HUES64 (cell line): ENCODE data around the gene ZDHHC16.

Experiments
- H3K27ac ChIP-seq: 2 replicates; pipeline ENCODE4 v1.7.0; 2013; ENCODE audit warnings: low read depth, low read length, inconsistent platforms
- H3K27me3 ChIP-seq: 2 replicates; pipeline ENCODE4 v1.6.1; 2013; ENCODE audit warnings: mild to moderate bottlenecking, low read length; ENCODE audit not compliant: insufficient read depth
- H3K36me3 ChIP-seq: 2 replicates; pipeline ENCODE4 v1.6.1; 2013; ENCODE audit warnings: mild to moderate bottlenecking, low read length; ENCODE audit not compliant: insufficient read depth
- H3K4me1 ChIP-seq: 2 replicates; pipeline ENCODE4 v1.6.1; 2013; ENCODE audit warnings: mild to moderate bottlenecking, low read length, moderate library complexity; ENCODE audit not compliant: insufficient read depth
- H3K4me3 ChIP-seq: 2 replicates; pipeline ENCODE4 v1.5.1; 2013; ENCODE audit warnings: mild to moderate bottlenecking, low read length, moderate library complexity
- H3K9ac ChIP-seq: 2 replicates; pipeline ENCODE4 v1.6.1; 2013; ENCODE audit warnings: mild to moderate bottlenecking, low read depth, low read length
- H3K9me3 ChIP-seq: 2 replicates; pipeline ENCODE4 v1.6.1; 2013; ENCODE audit warnings: low read depth, low read length; ENCODE audit not compliant: insufficient read depth
- WGBS: fragments of 150-250, 120-280 bp; methylation state at CpG from one replicate; pipeline ENCODE4 v1.1.7; 2013; ENCODE audit warnings: missing lambda C conversion rate; 5-methylcytosine and 5-hydroxymethylcytosine counted together

The ZDHHC16 gene

DNA sequence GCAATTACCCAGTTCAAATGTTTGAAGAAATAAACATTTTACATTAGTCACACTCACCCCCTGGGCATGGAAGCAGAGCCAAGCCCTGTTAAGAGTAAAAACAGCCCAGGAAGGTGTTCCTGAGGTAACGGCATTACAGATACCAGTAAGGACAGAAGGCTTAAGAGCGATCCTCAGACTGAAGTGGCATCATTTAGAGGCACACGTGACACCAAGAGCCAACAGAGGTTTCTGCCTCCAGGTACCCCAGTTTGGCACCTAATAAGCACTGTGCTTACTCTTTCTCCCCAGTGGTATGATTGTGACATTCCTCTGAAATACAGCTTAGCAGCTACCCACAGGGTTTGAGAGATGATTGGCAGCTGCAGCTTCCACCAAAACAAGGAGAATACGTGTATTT is 35.1 kb downstream of the ZDHHC16 start:
- peaks cover 22% of the 10 kb centered on the region for H3K4me1 ChIP-seq
- 97% methylated on average over 4 of the region's 4 CpGs for WGBS
- H3K36me3 ChIP-seq, result peaks cover 62% of the 10 kb centered on the region
- H3K27ac ChIP-seq, result peak overlapping the region; percentile 85
- no peaks in the 10 kb centered on the region for H3K27me3 ChIP-seq
- H3K9ac ChIP-seq, result peak overlapping the region; percentile 45; the same call in 1 of the 2 replicates
- H3K4me3 ChIP-seq, result no peak overlapping the region
- no peaks in the 10 kb centered on the region for H3K9me3 ChIP-seq

DNA sequence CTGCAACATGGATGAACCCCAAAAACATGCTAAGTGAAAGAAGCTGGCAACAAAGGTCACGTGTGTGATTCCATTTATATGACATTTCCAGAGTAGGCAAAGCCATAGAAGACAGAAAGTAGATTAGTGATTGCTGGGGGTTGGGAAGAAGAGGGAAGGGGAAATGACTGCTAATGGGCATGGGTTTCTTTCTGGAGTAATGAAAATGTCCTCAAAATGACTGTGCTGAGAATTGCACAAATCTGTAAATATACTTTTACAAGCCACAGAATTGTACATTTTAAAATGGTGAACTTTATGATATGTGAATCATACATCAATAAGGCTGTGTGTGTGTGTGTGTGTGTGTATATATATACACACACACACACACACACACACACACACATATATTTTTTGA is 36.4 kb downstream of the ZDHHC16 start:
- no peak overlapping the region for H3K4me3 ChIP-seq
- peaks cover 22% of the 10 kb centered on the region for H3K4me1 ChIP-seq
- no peak overlapping the region for H3K9ac ChIP-seq
- H3K27me3 ChIP-seq, result no peaks in the 10 kb centered on the region
- no peak overlapping the region for H3K27ac ChIP-seq
- peaks cover 53% of the 10 kb centered on the region for H3K36me3 ChIP-seq
- WGBS, result 94% methylated on average over 1 of the region's 1 CpG
- no peaks in the 10 kb centered on the region for H3K9me3 ChIP-seq

DNA sequence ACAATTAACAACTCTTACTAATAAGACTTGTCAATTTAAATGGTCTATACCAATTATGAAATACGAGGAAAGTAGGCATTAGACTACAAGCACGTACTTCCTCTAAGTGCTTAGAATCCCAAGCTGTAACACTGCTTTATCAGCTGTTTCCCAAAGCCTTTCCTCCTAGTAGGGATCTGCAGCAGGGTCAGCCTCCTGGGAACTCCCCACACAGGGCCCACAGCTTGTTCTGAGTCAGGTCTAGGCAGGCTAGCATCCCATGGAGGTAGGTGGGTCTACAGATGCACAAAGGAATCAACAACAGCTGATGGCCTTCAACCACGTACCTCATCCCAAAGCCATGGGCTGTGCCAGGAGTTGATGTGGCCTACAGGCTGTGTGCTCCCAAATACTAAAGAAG is 37.5 kb downstream of the ZDHHC16 start:
- H3K36me3 ChIP-seq, result peaks cover 47% of the 10 kb centered on the region
- H3K9ac ChIP-seq, result no peak overlapping the region
- H3K9me3 ChIP-seq, result no peaks in the 10 kb centered on the region
- WGBS, result 93% methylated on average over 3 of the region's 3 CpGs
- H3K27me3 ChIP-seq, result no peaks in the 10 kb centered on the region
- H3K4me3 ChIP-seq, result no peak overlapping the region
- no peak overlapping the region for H3K27ac ChIP-seq
- peaks cover 22% of the 10 kb centered on the region for H3K4me1 ChIP-seq

DNA sequence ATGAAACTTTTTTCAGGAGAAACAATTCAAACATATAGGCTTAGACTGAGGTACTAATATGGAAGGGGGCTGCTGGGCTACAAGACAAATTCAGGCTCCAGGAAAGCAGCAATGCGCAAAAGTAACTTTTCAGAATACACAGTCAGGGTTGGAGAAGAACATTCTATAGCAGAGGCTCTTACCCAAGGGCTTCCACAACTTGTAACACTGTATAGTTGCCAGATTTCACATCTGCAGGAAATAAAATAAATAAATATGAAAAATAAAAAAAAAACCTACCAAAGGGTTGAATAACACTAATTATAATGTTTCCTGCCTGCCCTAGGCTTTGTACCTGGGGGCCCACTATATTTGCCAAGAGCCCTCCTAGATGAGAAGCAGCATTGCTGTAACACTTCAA is 37.9 kb downstream of the ZDHHC16 start:
- Histone ChIP-seq H3K27ac (no peak overlapping the region), H3K4me3 (no peak overlapping the region), H3K9me3 (no peaks in the 10 kb centered on the region), H3K4me1 (peaks cover 22% of the 10 kb centered on the region), H3K36me3 (peaks cover 43% of the 10 kb centered on the region), H3K27me3 (no peaks in the 10 kb centered on the region), H3K9ac (no peak overlapping the region)
- 100% methylated on average over 1 of the region's 1 CpG for WGBS

DNA sequence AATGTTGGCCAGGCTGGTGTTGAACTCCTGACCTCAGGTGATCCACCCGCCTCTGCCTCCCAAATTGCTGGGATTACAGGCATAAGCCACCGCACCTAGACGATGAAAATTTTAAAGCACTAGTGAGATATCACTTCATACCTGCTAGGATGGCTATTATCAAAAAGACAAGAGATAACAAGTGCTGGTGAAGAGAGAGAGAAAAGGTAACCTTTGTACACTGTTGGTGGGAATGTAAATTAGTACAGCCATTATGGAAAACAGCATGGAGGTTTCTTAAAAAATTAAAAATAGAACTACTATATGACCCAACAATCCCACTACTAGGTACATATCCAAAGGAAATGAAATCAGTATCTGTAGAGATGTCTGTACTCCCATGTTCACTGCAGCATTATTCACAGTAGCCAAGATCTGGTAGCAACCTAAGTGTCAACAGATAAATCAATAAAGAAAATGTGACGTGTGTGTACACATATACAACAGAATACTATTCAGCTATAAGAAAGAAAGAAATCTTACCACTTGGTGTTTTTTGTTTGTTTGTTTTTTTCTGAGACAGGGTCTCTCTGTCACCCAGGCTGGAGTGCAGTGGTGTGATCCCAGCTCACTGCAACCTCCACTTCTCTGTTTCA is 39.8 kb downstream of the ZDHHC16 start:
- WGBS, result 98% methylated on average over 4 of the region's 4 CpGs
- H3K27me3 ChIP-seq, result no peaks in the 10 kb centered on the region
- H3K4me1 ChIP-seq, result peaks cover 9% of the 10 kb centered on the region
- H3K27ac ChIP-seq, result no peak overlapping the region
- no peak overlapping the region for H3K9ac ChIP-seq
- H3K9me3 ChIP-seq, result no peaks in the 10 kb centered on the region
- H3K36me3 ChIP-seq, result peaks cover 34% of the 10 kb centered on the region
- no peak overlapping the region for H3K4me3 ChIP-seq

DNA sequence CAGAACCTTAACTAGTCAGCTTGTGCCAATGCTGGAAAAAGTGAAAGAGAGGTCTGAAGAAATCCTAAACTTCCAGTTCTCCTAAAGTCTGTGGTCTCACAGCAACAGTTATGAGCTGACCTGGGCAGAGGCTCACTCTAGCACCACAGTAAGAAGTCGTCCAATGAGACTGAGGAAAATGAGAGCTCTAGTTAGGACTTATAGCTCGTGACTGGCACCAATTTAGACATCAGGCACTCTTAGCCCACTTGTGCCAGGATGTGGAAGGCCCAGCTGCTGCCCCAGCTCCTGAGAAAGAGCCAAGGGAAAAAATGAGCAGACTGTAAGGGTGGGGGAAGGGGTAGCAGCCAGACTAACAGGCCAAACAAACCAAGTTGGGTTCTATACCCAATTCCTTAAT is 44.6 kb downstream of the ZDHHC16 start:
- Histone ChIP-seq H3K4me1 (peaks cover 18% of the 10 kb centered on the region), H3K27ac (no peak overlapping the region), H3K27me3 (no peaks in the 10 kb centered on the region), H3K9ac (no peak overlapping the region), H3K36me3 (peaks cover 17% of the 10 kb centered on the region; the same call in 1 of the 2 replicates), H3K9me3 (no peaks in the 10 kb centered on the region), H3K4me3 (no peak overlapping the region)
- 93% methylated on average over 2 of the region's 2 CpGs for whole genome bisulfite sequencing

DNA sequence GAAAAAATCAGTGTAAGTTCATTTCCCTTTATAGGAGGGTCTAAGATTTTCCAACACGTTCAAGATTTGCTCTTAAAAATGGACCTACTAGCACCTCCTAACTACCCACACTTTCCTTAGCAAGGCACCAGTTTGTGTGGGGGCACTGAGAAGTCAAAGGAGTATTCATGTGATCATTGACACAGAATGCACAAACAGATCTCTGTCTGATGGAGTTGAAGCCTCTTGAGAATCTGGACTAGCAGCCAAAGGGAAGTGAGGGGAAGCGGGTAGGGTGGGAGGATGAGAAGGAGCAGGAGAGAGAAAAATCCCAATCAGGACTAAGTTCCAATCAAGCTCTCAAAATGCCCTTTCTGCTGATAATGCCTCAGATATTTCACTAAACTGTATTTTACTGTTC is 48.2 kb downstream of the ZDHHC16 start:
- 44% methylated on average over 1 of the region's 2 CpGs for WGBS
- Histone ChIP-seq H3K9me3 (no peaks in the 10 kb centered on the region), H3K4me1 (peaks cover 35% of the 10 kb centered on the region)

DNA sequence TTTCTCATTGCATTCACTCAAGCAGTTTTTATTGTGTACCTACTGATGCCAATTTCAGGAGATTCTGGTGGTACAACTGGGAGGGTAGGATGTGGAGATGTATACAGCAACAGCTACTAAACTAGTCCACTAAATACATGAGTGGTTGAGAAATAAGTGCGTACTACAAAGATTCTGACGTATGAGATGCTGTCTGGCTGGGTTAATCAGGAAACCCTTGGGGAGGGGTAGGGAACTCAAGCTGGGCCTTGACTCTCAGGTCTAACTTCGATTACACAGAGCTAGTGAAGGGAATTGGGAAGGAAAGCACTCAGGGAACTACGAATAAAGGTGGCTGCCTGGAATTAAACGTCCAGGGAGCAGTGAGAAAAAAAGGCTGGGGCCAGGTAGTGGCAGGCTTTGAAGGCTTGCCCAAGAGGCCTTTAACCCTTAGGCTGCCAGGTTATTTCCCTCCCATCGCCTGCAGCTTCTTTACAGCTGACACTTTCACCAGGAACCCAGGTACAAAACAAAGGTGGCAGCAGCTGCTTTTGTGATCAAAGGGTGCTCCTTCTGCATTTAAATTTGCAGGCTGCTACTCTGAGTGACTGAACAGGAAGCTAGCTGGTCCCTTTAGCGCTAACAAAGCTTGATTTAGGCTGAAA is 49.0 kb downstream of the ZDHHC16 start:
- H3K4me3 ChIP-seq, result peak overlapping the region; percentile 15; the same call in 1 of the 2 replicates
- H3K27ac ChIP-seq, result no peak overlapping the region
- H3K36me3 ChIP-seq, result 0 out of 2 replicates have a peak, but pooled peaks cover 2% of the 10 kb centered on the region
- peaks cover 37% of the 10 kb centered on the region for H3K4me1 ChIP-seq
- H3K27me3 ChIP-seq, result peaks cover 10% of the 10 kb centered on the region
- WGBS, result 27% methylated on average over 7 of the region's 7 CpGs
- H3K9ac ChIP-seq, result no peak overlapping the region
- no peaks in the 10 kb centered on the region for H3K9me3 ChIP-seq

More for the DNA sequence above, 48.2 kb downstream of the ZDHHC16 start:
- Histone ChIP-seq H3K27me3 (peaks cover 2% of the 10 kb centered on the region; the same call in 1 of the 2 replicates), H3K4me3 (no peak overlapping the region), H3K9ac (no peak overlapping the region), H3K36me3 (0 out of 2 replicates have a peak, but pooled peaks cover 2% of the 10 kb centered on the region), H3K27ac (no peak overlapping the region)

DNA sequence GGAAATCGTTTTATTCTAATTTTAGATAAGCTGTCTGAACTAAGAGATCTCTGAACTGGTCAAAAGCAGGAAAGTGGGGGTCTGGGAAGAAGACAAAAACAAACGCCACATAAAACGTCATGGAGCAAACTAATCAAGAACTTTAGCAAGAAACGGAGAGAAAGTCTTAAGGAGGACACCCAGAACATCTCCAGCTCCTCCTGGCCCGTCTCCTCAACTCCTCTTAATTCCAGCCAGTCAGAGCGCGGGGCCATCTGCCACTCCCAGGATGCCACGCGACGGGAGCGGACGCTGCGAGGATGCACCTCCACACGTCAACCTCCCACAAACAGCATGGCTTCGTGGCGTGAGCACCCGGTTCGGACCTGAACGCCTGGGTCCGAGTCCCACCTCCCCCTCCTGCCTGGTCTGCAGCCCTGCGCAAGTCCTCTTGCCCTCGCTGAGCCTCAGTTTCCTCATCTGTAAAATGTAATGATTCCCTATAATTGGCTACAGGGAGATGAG is 51.6 kb downstream of the ZDHHC16 start:
- peak overlapping the region; percentile 86 for H3K27ac ChIP-seq
- H3K4me3 ChIP-seq, result peak overlapping the region; percentile 77
- H3K27me3 ChIP-seq, result peaks cover 24% of the 10 kb centered on the region
- H3K9me3 ChIP-seq, result no peaks in the 10 kb centered on the region
- peaks cover 35% of the 10 kb centered on the region for H3K4me1 ChIP-seq
- under 1% methylated on average over 21 of the region's 22 CpGs for WGBS
- H3K36me3 ChIP-seq, result 0 out of 2 replicates have a peak, but pooled peaks cover 2% of the 10 kb centered on the region
- peak overlapping the region; percentile 89 for H3K9ac ChIP-seq

DNA sequence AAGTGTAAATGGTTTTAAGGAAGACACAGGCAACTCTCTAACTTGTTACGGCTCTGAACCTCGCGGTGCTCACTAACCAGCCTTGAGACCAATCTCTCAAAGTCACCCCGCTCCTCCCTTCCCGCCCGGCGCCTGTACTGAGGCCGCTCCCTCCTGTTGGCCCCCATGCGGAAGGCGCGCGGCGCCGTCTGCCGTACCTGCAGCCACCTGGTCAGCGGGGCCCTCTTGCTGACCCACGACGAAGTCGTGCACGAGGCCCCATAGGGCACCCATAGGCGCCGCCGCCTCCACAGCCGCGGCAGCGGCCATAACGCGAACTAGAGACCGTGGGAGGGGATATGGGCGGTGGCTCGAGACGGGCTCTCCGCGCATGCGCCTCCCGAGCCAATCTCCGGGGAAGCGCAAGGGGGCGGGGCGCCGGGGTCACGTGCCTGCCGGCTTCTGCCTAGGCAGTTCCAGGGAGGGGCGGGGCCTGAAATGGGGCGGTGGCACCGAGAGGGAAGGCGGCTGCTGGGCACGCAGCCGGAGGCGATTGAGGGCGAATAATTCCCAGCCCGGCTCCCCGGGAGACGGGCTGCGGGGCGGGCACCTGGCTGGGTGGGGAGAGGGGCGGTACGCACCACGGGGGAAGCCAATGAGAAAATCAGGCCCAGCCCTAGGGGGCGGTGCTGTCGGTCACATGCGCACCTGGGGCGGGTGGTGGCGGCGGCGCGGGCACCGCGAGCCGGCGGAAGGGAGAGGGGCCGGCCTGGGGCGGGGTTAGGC is 52.3 kb downstream of the ZDHHC16 start, which contains the start of gene MMS19:
Gene MMS19 (minus strand): TSS at position 347 of the 765 bp plus-strand sequence. CDS start 38 bp downstream, at position 309.
- peak within 1 kb of the TSS; percentile 86 for H3K27ac ChIP-seq

More for the DNA sequence above, 52.3 kb downstream of the ZDHHC16 start, which contains the start of gene MMS19:
- Histone ChIP-seq H3K9me3 (no peaks in the 10 kb centered on the region), H3K9ac (peak within 1 kb of the TSS; percentile 89), H3K27me3 (peaks cover 24% of the 10 kb centered on the region), H3K4me1 (peaks cover 35% of the 10 kb centered on the region), H3K36me3 (no peaks in the 10 kb centered on the region), H3K4me3 (peak within 1 kb of the TSS; percentile 77)
- WGBS, result under 1% methylated on average over 73 of the region's 73 CpGs
